H1 (cell line): ENCODE results near the gene C19orf44. TPM values are rescaled to one million over a fixed set of nuclear protein-coding genes. Genes with fewer than 3 reads are reported as not detected.

ENCODE experiments used
- CTCF ChIA-PET: fragments of 300-600 bp; sonication (Branson Sonifier 250); formaldehyde crosslinking; loops from one replicate; lab custom pipeline; 2021; ENCODE audit not compliant: partially characterized antibody; lab: Charles Lee
- POLR2A ChIA-PET: fragments of 300-600 bp; sonication (Branson Sonifier 250); formaldehyde crosslinking; loops from one replicate; lab custom pipeline; 2021; ENCODE audit warnings: inconsistent platforms; ENCODE audit not compliant: partially characterized antibody; lab: Charles Lee
- DNase-seq, 2 experiments: peaks; one replicate each; pipeline versions ENCODE4 v3.0.0 to v3.0.0-alpha.2; 2010 to 2022; ENCODE audit warnings: low spot score in 2 of 2, low read depth in 1 of 2, mixed read lengths in 1 of 2
- FAIRE-seq: peaks from 2 replicates; lab custom pipeline; 2011; peaks lifted over from hg19 to GRCh38; lab: Jason Lieb, UNC
- H2AFZ ChIP-seq: 2 replicates; pipeline ENCODE4 v1.8.1; 2012; ENCODE audit warnings: low read length, inconsistent platforms
- H2AK5ac ChIP-seq: 2 replicates; pipeline ENCODE4 v1.6.1; 2013; ENCODE audit warnings: low read depth, low read length
- H2BK120ac ChIP-seq: replicated peaks from 2 replicates; pipeline ENCODE3; 2013; ENCODE audit warnings: low read depth, low read length, inconsistent platforms
- H2BK12ac ChIP-seq: 2 replicates; pipeline ENCODE4 v1.6.1; 2013; ENCODE audit warnings: low read depth, low read length
- H2BK15ac ChIP-seq: 2 replicates; pipeline ENCODE4 v1.6.1; 2013; ENCODE audit warnings: low read length
- H2BK20ac ChIP-seq: 2 replicates; pipeline ENCODE4 v1.6.1; 2013; ENCODE audit warnings: low read length
- H2BK5ac ChIP-seq: 2 replicates; pipeline ENCODE4 v1.6.1; 2013; ENCODE audit warnings: low read depth, low read length
- H3K14ac ChIP-seq: 2 replicates; pipeline ENCODE4 v1.6.1; 2013; ENCODE audit warnings: inconsistent platforms; ENCODE audit not compliant: insufficient read length
- H3K18ac ChIP-seq: 2 replicates; pipeline ENCODE4 v1.6.1; 2013; ENCODE audit warnings: low read length; ENCODE audit errors: extremely low read depth
- H3K23ac ChIP-seq: 2 replicates; pipeline ENCODE4 v1.6.1; 2013; ENCODE audit warnings: inconsistent platforms; ENCODE audit not compliant: insufficient read length
- H3K23me2 ChIP-seq: 2 replicates; pipeline ENCODE4 v1.6.1; 2013; ENCODE audit warnings: low read depth, low read length
- H3K27ac ChIP-seq: 2 replicates; pipeline ENCODE4 v1.6.1; 2011; ENCODE audit warnings: low read depth, low read length, inconsistent platforms
- H3K27me3 ChIP-seq, 4 experiments: replicated peaks in 1 of 4; 1 replicate in 1 of 4; 2 replicates in 3 of 4; pipeline versions ENCODE4 v1.6.1 to v1.8.1; 2011 to 2013; ENCODE audit warnings: low read length in 3 of 4, mild to moderate bottlenecking in 3 of 4, inconsistent platforms in 2 of 4, mixed read lengths in 2 of 4, moderate library complexity in 1 of 4; ENCODE audit not compliant: control insufficient read depth in 3 of 4, insufficient read depth in 3 of 4; ENCODE audit errors: extremely low read depth in 1 of 4
- H3K36me3 ChIP-seq, 4 experiments: 2 replicates each; pipeline versions ENCODE4 v1.6.1 to v1.8.1; 2011 to 2013; ENCODE audit warnings: mild to moderate bottlenecking in 4 of 4, low read length in 3 of 4, moderate library complexity in 2 of 4, control low read depth in 1 of 4, inconsistent platforms in 1 of 4; ENCODE audit not compliant: insufficient read depth in 4 of 4, control insufficient read depth in 2 of 4
- H3K4ac ChIP-seq: replicated peaks from 2 replicates; pipeline ENCODE3; 2013; ENCODE audit warnings: low read length, low read depth, mixed read lengths, inconsistent platforms; ENCODE audit not compliant: insufficient read length
- H3K4me1 ChIP-seq, 4 experiments: replicated peaks in 1 of 4; 1 replicate in 1 of 4; 2 replicates in 3 of 4; pipeline versions ENCODE4 v1.6.1 to v1.8.1; 2011 to 2013; ENCODE audit warnings: low read length in 3 of 4, inconsistent platforms in 2 of 4, mixed read lengths in 1 of 4; ENCODE audit not compliant: insufficient read depth in 4 of 4, control insufficient read depth in 3 of 4
- H3K4me2 ChIP-seq, 2 experiments: 2 replicates each; pipeline versions ENCODE4 v1.6.1 to v1.8.1; 2011 to 2013; ENCODE audit warnings: low read depth in 2 of 2, low read length in 2 of 2, control low read depth in 1 of 2, inconsistent platforms in 1 of 2, mild to moderate bottlenecking in 1 of 2; ENCODE audit not compliant: insufficient read depth in 1 of 2
- H3K4me3 ChIP-seq, 4 experiments: fragments of 200-600, 300-600 bp in 1 of 4; sonication (generic), shearing (Covaris generic), sonication (Bioruptor Twin) in 1 of 4; 2 replicates each; pipeline versions ENCODE4 v1.5.1 to v1.8.1; 2011 to 2016; ENCODE audit warnings: low read length in 4 of 4, low read depth in 3 of 4, control low read depth in 2 of 4, inconsistent platforms in 2 of 4, mild to moderate bottlenecking in 2 of 4, mixed read lengths in 1 of 4, moderate library complexity in 1 of 4; ENCODE audit not compliant: insufficient read depth in 2 of 4; ENCODE audit errors: extremely low read depth in 1 of 4
- H3K56ac ChIP-seq: replicated peaks from 2 replicates; pipeline ENCODE3; 2013; ENCODE audit warnings: low read depth, mild to moderate bottlenecking, mixed read lengths, low read length, inconsistent platforms; ENCODE audit not compliant: insufficient read length
- H3K79me1 ChIP-seq: 2 replicates; pipeline ENCODE4 v1.6.1; 2013; ENCODE audit warnings: low read depth, low read length, control low read depth
- H3K79me2 ChIP-seq, 2 experiments: 2 replicates each; pipeline versions ENCODE4 v1.6.1 to v1.8.1; 2012 to 2013; ENCODE audit warnings: low read length in 2 of 2, mild to moderate bottlenecking in 2 of 2, inconsistent platforms in 1 of 2; ENCODE audit not compliant: insufficient read depth in 2 of 2, control insufficient read depth in 1 of 2
- H3K9ac ChIP-seq, 4 experiments: replicated peaks in 1 of 4; 1 replicate in 1 of 4; 2 replicates in 3 of 4; pipeline versions ENCODE4 v1.6.1 to v1.8.1; 2011 to 2013; ENCODE audit warnings: low read depth in 3 of 4, low read length in 3 of 4, control low read depth in 2 of 4, mild to moderate bottlenecking in 2 of 4, moderate library complexity in 2 of 4, inconsistent platforms in 1 of 4; ENCODE audit errors: extremely low read depth in 1 of 4
- H3K9me3 ChIP-seq, 2 experiments: 2 replicates each; pipeline versions ENCODE4 v1.6.1 to v1.8.1; 2012 to 2013; ENCODE audit warnings: mild to moderate bottlenecking in 2 of 2, moderate library complexity in 2 of 2, control low read depth in 1 of 2, inconsistent platforms in 1 of 2, low read depth in 1 of 2, low read length in 1 of 2, mixed read lengths in 1 of 2; ENCODE audit not compliant: insufficient read depth in 2 of 2
- H4K20me1 ChIP-seq, 2 experiments: replicated peaks in 1 of 2; 2 replicates each; pipeline versions ENCODE3 to v1.8.1; 2011 to 2013; ENCODE audit warnings: inconsistent platforms in 2 of 2, low read length in 2 of 2, mild to moderate bottlenecking in 1 of 2; ENCODE audit not compliant: insufficient read depth in 2 of 2, control insufficient read depth in 1 of 2
- H4K5ac ChIP-seq: 2 replicates; pipeline ENCODE4 v1.6.1; 2013; ENCODE audit warnings: low read length, low read depth, mixed read lengths, inconsistent platforms; ENCODE audit not compliant: insufficient read length
- H4K8ac ChIP-seq: 2 replicates; pipeline ENCODE4 v1.8.0; 2013; ENCODE audit warnings: mild to moderate bottlenecking, moderate library complexity, low read length, inconsistent platforms; ENCODE audit not compliant: insufficient read depth; ENCODE audit errors: extremely low read depth
- H4K91ac ChIP-seq: replicated peaks from 2 replicates; pipeline ENCODE3; 2013; ENCODE audit warnings: low read length, mixed read lengths, inconsistent platforms; ENCODE audit not compliant: insufficient read length
- SP2 ChIP-seq: IDR thresholded peaks from 2 replicates; pipeline ENCODE4 v1.6.1; 2012; ENCODE audit warnings: mild to moderate bottlenecking, low read length, inconsistent platforms
- WGBS, 2 experiments: shearing (Covaris generic) in 1 of 2; methylation state at CpG; one replicate each; pipeline versions ENCODE4 v1.1.6 to v1.1.7; 2013 to 2015; ENCODE audit warnings: low lambda C conversion rate in 2 of 2, mixed read lengths in 2 of 2, inconsistent platforms in 1 of 2, low coverage in 1 of 2, missing lambda C conversion rate in 1 of 2; ENCODE audit not compliant: insufficient replicate concordance in 2 of 2, insufficient coverage in 1 of 2, insufficient read length in 1 of 2; ENCODE audit errors: extremely low coverage in 1 of 2, missing lambda C conversion rate in 1 of 2; 5-methylcytosine and 5-hydroxymethylcytosine counted together
- polyA plus RNA-seq, 7 experiments: library from polyadenylated mRNA; depleted of rRNA in 3 of 7; stranded (reverse) in 5 of 7; unstranded in 2 of 7; fragments of >200 nt in 5 of 7; fragments of 200-250 nt in 2 of 7; gene quantifications; 1 replicate in 5 of 7; 2 replicates in 1 of 7; 4 replicates in 1 of 7; pipeline versions ENCODE4 v1.2.1 to v1.2.3, GENCODE V29; 2011 to 2013; ENCODE audit warnings: missing spikeins in 2 of 7, mixed read lengths in 2 of 7
- total RNA-seq: library from RNA; stranded (reverse); fragmentation: NEBNext Ultra II Directional; extraction: Animal tissue kit (Norgen Biotek cat#: 25700); gene quantifications from 2 replicates; pipeline ENCODE4 v1.2.1, GENCODE V29; 2021
- TF ChIP-seq, protein P1 (sequence below): IDR thresholded peaks from 2 replicates; pipeline ENCODE4 v1.6.1; 2012; ENCODE audit warnings: low read length, inconsistent platforms

The C19orf44 gene
- total and polyA plus RNA-seq, 2 of the 8 experiments (the other 6 are each of a cell fraction or from before 2014, with no cell fraction given), result 2.1 to 4.5 TPM

DNA sequence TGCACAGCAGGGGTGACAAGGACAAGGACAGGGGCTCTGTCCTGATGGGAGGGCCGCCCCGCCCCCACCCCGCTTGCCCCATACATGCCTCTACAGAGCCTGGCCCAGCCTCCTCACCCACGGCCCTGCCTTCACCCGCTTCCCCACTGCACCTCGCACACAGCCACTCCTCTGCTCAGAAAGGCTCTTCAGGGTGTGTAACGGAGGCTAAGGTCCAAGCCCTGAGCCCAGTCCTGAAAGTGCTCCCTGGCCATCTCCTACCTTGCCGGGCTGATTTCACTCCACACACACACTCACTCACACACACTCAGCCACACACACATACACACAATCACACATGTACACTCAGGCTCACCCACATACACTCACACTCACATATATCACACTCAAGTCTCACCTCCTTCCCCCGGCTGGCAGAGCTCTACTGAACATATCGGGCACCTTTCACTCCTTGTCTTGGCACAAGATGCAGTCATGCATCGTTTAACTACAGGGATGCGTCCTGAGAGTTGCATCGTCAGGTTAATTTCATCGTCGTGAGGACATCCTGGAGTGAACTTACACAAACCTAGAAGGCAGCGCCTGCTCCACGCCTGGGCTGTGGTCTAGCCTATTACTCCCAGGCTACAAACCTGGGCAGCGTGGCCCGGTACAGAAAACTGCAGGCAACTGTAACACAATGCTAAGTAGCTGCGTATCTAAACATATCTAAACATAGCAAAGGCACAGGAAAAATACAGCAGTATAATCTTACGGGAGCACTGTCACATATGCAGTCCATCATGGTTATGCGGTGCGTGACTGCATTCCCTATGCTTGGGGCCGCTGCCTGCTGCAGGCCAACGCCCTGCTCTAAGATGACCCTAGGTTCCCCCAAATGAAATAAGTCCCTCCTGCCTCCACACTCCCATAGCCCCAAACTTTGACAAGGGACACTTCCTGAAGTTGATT, 37.5 kb upstream of the C19orf44 start:
- H3K4me3 ChIP-seq, result no peak overlapping the region
- no peak overlapping the region for H4K5ac ChIP-seq
- peaks cover 17 to 38% of the 10 kb centered on the region in 2 experiments for H4K20me1 ChIP-seq
- ChIA-PET CTCF (interaction anchor here (7.1 kb wide), 1 partner anchor 15 kb away, joined by 66 read pairs; no protein-coding TSS in a partner anchor), POLR2A (interaction anchor here (1.1 to 1.8 kb wide), 2 partner anchors 12 to 17 kb away, joined by 3 to 6 read pairs; no protein-coding TSS in a partner anchor)
- peak overlapping the region; percentile 95 for H2AK5ac ChIP-seq
- H2AFZ ChIP-seq, result no peak overlapping the region
- H2BK15ac ChIP-seq, result peak overlapping the region; percentile 48; the same call in 1 of the 2 replicates
- peaks cover 36% of the 10 kb centered on the region for H3K79me1 ChIP-seq
- H4K91ac ChIP-seq, result peak overlapping the region; percentile 78
- H3K4me1 ChIP-seq, result peaks cover 16 to 29% (median 23%) of the 10 kb centered on the region in 4 experiments
- no peak overlapping the region for H2BK20ac ChIP-seq
- H2BK5ac ChIP-seq, result peak overlapping the region; percentile 82
- peak overlapping the region; percentile 14 for H3K4ac ChIP-seq
- peak overlapping the region; percentile 38 for H2BK120ac ChIP-seq
- FAIRE-seq (no peak), DNase-seq (no peak)
- H3K23ac ChIP-seq, result no peak overlapping the region
- TF ChIP-seq SP2, result no peak
- TF ChIP-seq, protein P1, sequence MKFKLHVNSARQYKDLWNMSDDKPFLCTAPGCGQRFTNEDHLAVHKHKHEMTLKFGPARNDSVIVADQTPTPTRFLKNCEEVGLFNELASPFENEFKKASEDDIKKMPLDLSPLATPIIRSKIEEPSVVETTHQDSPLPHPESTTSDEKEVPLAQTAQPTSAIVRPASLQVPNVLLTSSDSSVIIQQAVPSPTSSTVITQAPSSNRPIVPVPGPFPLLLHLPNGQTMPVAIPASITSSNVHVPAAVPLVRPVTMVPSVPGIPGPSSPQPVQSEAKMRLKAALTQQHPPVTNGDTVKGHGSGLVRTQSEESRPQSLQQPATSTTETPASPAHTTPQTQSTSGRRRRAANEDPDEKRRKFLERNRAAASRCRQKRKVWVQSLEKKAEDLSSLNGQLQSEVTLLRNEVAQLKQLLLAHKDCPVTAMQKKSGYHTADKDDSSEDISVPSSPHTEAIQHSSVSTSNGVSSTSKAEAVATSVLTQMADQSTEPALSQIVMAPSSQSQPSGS, result no peak
- 90% methylated on average over 22 of the region's 25 CpGs; no CpG with 5 or more reads in 1 of the 2 experiments for WGBS, 2 experiments
- H3K56ac ChIP-seq, result no peak overlapping the region
- H3K14ac ChIP-seq, result no peak overlapping the region
- H3K27ac ChIP-seq, result no peak overlapping the region
- H3K79me2 ChIP-seq, result peaks cover 3 to 95% of the 10 kb centered on the region in 2 experiments
- no peak overlapping the region for H4K8ac ChIP-seq
- peak overlapping the region in 2 of 4 experiments; percentile 7 to 54; a peak in 2 of 7 replicates for H3K9ac ChIP-seq
- H3K18ac ChIP-seq, result no peak overlapping the region
- peak overlapping the region; percentile 89; the same call in 1 of the 2 replicates for H2BK12ac ChIP-seq
- peak overlapping the region in 1 of 2 experiments; percentile 31; a peak in 2 of 4 replicates for H3K4me2 ChIP-seq
- H3K23me2 ChIP-seq, result peaks cover 2% of the 10 kb centered on the region; the same call in 1 of the 2 replicates
- H3K9me3 ChIP-seq, result no peaks in the 10 kb centered on the region
- H3K36me3 ChIP-seq, result no peaks in the 10 kb centered on the region
- no peaks in the 10 kb centered on the region for H3K27me3 ChIP-seq
